GM12878 (cell line): ENCODE results near the gene FPR1. TPM values are rescaled to one million over a fixed set of nuclear protein-coding genes. Genes with fewer than 3 reads are reported as not detected.

Experiments used
- ATAC-seq: fragments of 200-7000 bp; cut with Tn5 transposase; 3 replicates; pipeline ENCODE4 v1.9.1; 2020; ENCODE audit warnings: mild to moderate bottlenecking, moderate library complexity
- BruUV-seq: library from RNA; stranded (reverse); fragments of 400-500 nt; replicated peaks from 2 replicates; lab custom pipeline; 2021; lab: Mats Ljungman, UMichigan
- CTCF ChIA-PET: fragments of 300-600 bp; sonication (Branson Sonifier 250); formaldehyde crosslinking; extraction: SDS; loops from one replicate; lab custom pipeline; 2021; ENCODE audit warnings: inconsistent platforms; lab: Yijun Ruan, JAX
- POLR2A ChIA-PET: fragments of 350-600 bp; formaldehyde crosslinking; extraction: SDS; loops from one replicate; lab custom pipeline; 2021; ENCODE audit warnings: inconsistent platforms; lab: Charles Lee
- RAD21 ChIA-PET: fragments of 300-600 bp; sonication (Branson Sonifier 250); formaldehyde crosslinking; loops from one replicate; lab custom pipeline; 2023; ENCODE audit warnings: antibody characterized with exemption; ENCODE audit not compliant: unreplicated experiment; lab: Charles Lee
- SMC1A ChIA-PET: fragments of 300-600 bp; sonication (Branson Sonifier 250); formaldehyde crosslinking; loops from one replicate; lab custom pipeline; 2023; ENCODE audit not compliant: unreplicated experiment, uncharacterized antibody; lab: Charles Lee
- DNase-seq: peaks from one replicate; pipeline ENCODE4 v3.0.0-alpha.2; 2011; ENCODE audit warnings: low read depth, low spot score
- FAIRE-seq: peaks from 3 replicates; lab custom pipeline; 2011; peaks lifted over from hg19 to GRCh38; lab: Jason Lieb, UNC
- H2AFZ ChIP-seq: 2 replicates; pipeline ENCODE4 v1.6.0; 2011; ENCODE audit warnings: low read depth, low read length, control low read depth; ENCODE audit not compliant: control insufficient read depth
- H3K27ac ChIP-seq: 2 replicates; pipeline ENCODE4 v1.5.1; 2011; ENCODE audit warnings: control low read depth; ENCODE audit not compliant: control insufficient read depth, insufficient read depth
- H3K27me3 ChIP-seq, 2 experiments: replicated peaks in 1 of 2; 2 replicates each; pipeline versions ENCODE4 v1.6.0 to v1.6.1; 2011; ENCODE audit warnings: low read length in 1 of 2; ENCODE audit not compliant: control insufficient read depth in 2 of 2, insufficient read depth in 2 of 2
- H3K36me3 ChIP-seq, 2 experiments: 2 replicates each; pipeline ENCODE4 v1.5.1; 2011; ENCODE audit warnings: low read length in 1 of 2; ENCODE audit not compliant: control insufficient read depth in 2 of 2, insufficient read depth in 2 of 2
- H3K4me1 ChIP-seq: 2 replicates; pipeline ENCODE4 v1.6.1; 2011; ENCODE audit warnings: mild to moderate bottlenecking, low read length, moderate library complexity, mixed read lengths; ENCODE audit not compliant: control insufficient read depth, insufficient read depth
- H3K4me2 ChIP-seq: 2 replicates; pipeline ENCODE4 v1.6.0; 2011; ENCODE audit warnings: control low read depth; ENCODE audit not compliant: control insufficient read depth, insufficient read depth
- H3K4me3 ChIP-seq: fragments of 200-600 bp; sonication (generic); 2 replicates; pipeline ENCODE4 v1.5.1; 2016
- H3K79me2 ChIP-seq: 2 replicates; pipeline ENCODE4 v1.6.0; 2011; ENCODE audit warnings: low read length; ENCODE audit not compliant: control insufficient read depth, insufficient read depth
- H3K9ac ChIP-seq: 2 replicates; pipeline ENCODE4 v1.8.0; 2011; ENCODE audit warnings: low read length, control low read depth, mixed read lengths; ENCODE audit not compliant: control insufficient read depth, insufficient read depth
- H3K9me3 ChIP-seq: replicated peaks from 3 replicates; pipeline ENCODE4 v1.5.1; 2011; ENCODE audit warnings: mild to moderate bottlenecking, low read length; ENCODE audit not compliant: control insufficient read depth, insufficient read depth
- H4K20me1 ChIP-seq: 2 replicates; pipeline ENCODE4 v1.6.0; 2011; ENCODE audit not compliant: control insufficient read depth, insufficient read depth
- ASH2L ChIP-seq: fragments of 300-600, 200-600 bp; sonication (generic); IDR thresholded peaks from 2 replicates; pipeline ENCODE4 v1.6.1; 2017; ENCODE audit warnings: low read depth, mild to moderate bottlenecking, borderline replicate concordance
- ATF2 ChIP-seq: IDR thresholded peaks from 2 replicates; pipeline ENCODE4 v1.6.1; 2012; ENCODE audit warnings: low read length, inconsistent platforms
- CBX5 ChIP-seq: sonication (generic); IDR thresholded peaks from 2 replicates; pipeline ENCODE4 v1.6.1; 2016; ENCODE audit warnings: low read depth, moderate library complexity, mild to moderate bottlenecking, inconsistent platforms
- CEBPB ChIP-seq, 2 experiments: fragments of 150-350 bp in 1 of 2; IDR thresholded peaks; 2 replicates each; pipeline ENCODE4 v1.6.1; 2012 to 2014; ENCODE audit warnings: low read depth in 2 of 2, low read length in 2 of 2, borderline replicate concordance in 1 of 2, inconsistent platforms in 1 of 2
- GATAD2B ChIP-seq: fragments of 450-650 bp; conservative IDR thresholded peaks from 2 replicates; pipeline ENCODE4 v1.6.1; 2017; ENCODE audit warnings: low read depth, mild to moderate bottlenecking, moderate library complexity
- IKZF2 ChIP-seq, 2 experiments: fragments of 450-650 bp; IDR thresholded peaks; 2 replicates each; pipeline ENCODE4 v1.6.1; 2017; ENCODE audit warnings: mild to moderate bottlenecking in 2 of 2, moderate library complexity in 2 of 2
- PBX3 ChIP-seq: IDR thresholded peaks from 2 replicates; pipeline ENCODE4 v1.6.1; 2011; ENCODE audit warnings: mild to moderate bottlenecking, low read depth, low read length, moderate library complexity; ENCODE audit not compliant: insufficient replicate concordance
- POLR2A ChIP-seq: IDR thresholded peaks from 2 replicates; pipeline ENCODE4 v1.6.1; 2011; ENCODE audit warnings: low read depth, mild to moderate bottlenecking, low read length
- RAD21 ChIP-seq: IDR thresholded peaks from 2 replicates; pipeline ENCODE4 v1.6.1; 2011; ENCODE audit warnings: mild to moderate bottlenecking, low read depth, low read length, moderate library complexity; ENCODE audit not compliant: insufficient read depth
- SIN3A ChIP-seq: IDR thresholded peaks from 2 replicates; pipeline ENCODE4 v1.6.1; 2012; ENCODE audit warnings: low read depth, low read length, improper control_type of control experiment
- SKIL ChIP-seq: fragments of 450-650 bp; IDR thresholded peaks from 2 replicates; pipeline ENCODE4 v1.6.1; 2017; ENCODE audit warnings: mild to moderate bottlenecking, low read depth, inconsistent platforms; ENCODE audit not compliant: poor library complexity, severe bottlenecking
- SMARCA5 ChIP-seq: fragments of 450-650 bp; IDR thresholded peaks from 2 replicates; pipeline ENCODE4 v1.6.1; 2017; ENCODE audit warnings: mild to moderate bottlenecking
- TCF3 ChIP-seq: IDR thresholded peaks from 2 replicates; pipeline ENCODE4 v1.6.1; 2012; ENCODE audit warnings: low read depth, mild to moderate bottlenecking, low read length, borderline replicate concordance; ENCODE audit not compliant: insufficient read depth
- WGBS: methylation state at CpG from one replicate; pipeline ENCODE4 v1.1.6; 2016; ENCODE audit warnings: low lambda C conversion rate; ENCODE audit not compliant: insufficient replicate concordance, insufficient coverage; ENCODE audit errors: missing lambda C conversion rate; 5-methylcytosine and 5-hydroxymethylcytosine counted together
- in situ Hi-C: fragments of 300-500 bp; cut with MboI; formaldehyde crosslinking; loops from 9 replicates; pipeline ENCODE4 v1.14.3; 2018; ENCODE audit warnings: mixed read lengths
- intact Hi-C: fragments of 100-400 bp; cut with micrococcal nuclease; formaldehyde crosslinking; loops from one replicate; pipeline ENCODE4 v1.14.2; 2022; ENCODE audit not compliant: unreplicated experiment
- polyA plus RNA-seq, 11 experiments: library from polyadenylated mRNA; depleted of rRNA in 4 of 11; unstranded in 6 of 11; stranded (reverse) in 5 of 11; fragments of >200 nt; fragmentation: Nextera tagmentation in 4 of 11; fragmentation: Illumina TruSeq in 1 of 11; extraction: Ambion mirVana in 4 of 11; extraction: Trizol in 1 of 11; gene quantifications; 1 replicate in 1 of 11; 2 replicates in 10 of 11; pipeline versions ENCODE4 v1.2.1 to v1.2.3, GENCODE V29; 2011 to 2016; ENCODE audit warnings: inconsistent platforms in 2 of 11, missing spikeins in 2 of 11, low read depth in 1 of 11
- total RNA-seq, 4 experiments: library from RNA; depleted of rRNA in 3 of 4; stranded (reverse); fragments of >200 nt in 3 of 4; fragmentation: Illumina TruSeq in 1 of 4; extraction: Trizol in 1 of 4; gene quantifications; 2 replicates each; pipeline versions ENCODE4 v1.2.1 to v1.2.3, GENCODE V29; 2013 to 2021
- TF ChIP-seq, protein P1 (sequence below), 3 experiments: IDR thresholded peaks in 2 of 3; conservative IDR thresholded peaks in 1 of 3; 2 replicates each; pipeline ENCODE4 v1.5.1; 2011; ENCODE audit warnings: low read depth in 3 of 3, low read length in 3 of 3, mild to moderate bottlenecking in 3 of 3, control low read depth in 2 of 3, moderate library complexity in 2 of 3, inconsistent platforms in 1 of 3, mixed read lengths in 1 of 3; ENCODE audit not compliant: control insufficient read depth in 2 of 3, insufficient read depth in 1 of 3; ENCODE audit errors: extremely low read depth in 1 of 3
- TF ChIP-seq, protein P2 (sequence below): fragments of 450-650 bp; IDR thresholded peaks from 2 replicates; pipeline ENCODE4 v1.6.1; 2016; ENCODE audit warnings: mild to moderate bottlenecking

The FPR1 gene
- total and polyA plus RNA-seq, 10 of the 15 experiments (the other 5 are each of a cell fraction or from before 2014, with no cell fraction given) = not detected

DNA sequence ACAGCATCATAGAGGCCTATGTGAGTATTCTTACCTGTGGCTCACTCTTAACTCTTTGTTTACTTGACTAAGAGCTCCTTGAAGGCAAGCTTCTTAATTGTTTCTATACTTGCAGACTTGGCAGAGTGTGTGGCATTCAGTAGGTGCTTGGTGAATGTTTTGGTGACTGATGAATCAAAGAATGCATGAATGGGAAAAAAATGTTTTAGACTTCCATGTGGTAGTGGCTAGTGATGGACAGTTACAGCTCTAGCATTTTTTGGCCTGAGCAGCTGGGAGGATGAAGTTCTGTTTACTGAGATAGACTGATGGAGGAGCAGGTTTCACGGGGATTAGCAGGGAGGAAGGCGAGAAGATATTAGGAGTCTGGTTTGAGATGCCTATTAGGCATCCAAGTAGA lies 41.5 kb downstream of the FPR1 start:
- intact Hi-C loops = no loop called here
- Histone ChIP-seq H4K20me1 (no peaks in the 10 kb centered on the region), H3K36me3 (no peaks in the 10 kb centered on the region), H3K27me3 (no peaks in the 10 kb centered on the region), H3K9me3 (no peaks in the 10 kb centered on the region; the same call in 2 of the 3 replicates), H3K4me1 (no peaks in the 10 kb centered on the region), H3K4me2 (no peak overlapping the region), H3K79me2 (no peaks in the 10 kb centered on the region; the same call in 1 of the 2 replicates), H3K4me3 (no peak overlapping the region), H2AFZ (no peak overlapping the region), H3K9ac (no peak overlapping the region), H3K27ac (no peak overlapping the region)
- DNase-seq (no peak), FAIRE-seq (no peak), ATAC-seq (no peak)
- SMC1A ChIA-PET = no interaction called here
- in situ Hi-C loops = no loop called here
- POLR2A ChIA-PET = no interaction called here
- BruUV-seq = no TSS peak
- TF ChIP-seq GATAD2B (no peak), SMARCA5 (no peak), CEBPB (IDR thresholded peaks at IDR 0.05; ENCODE audit: borderline replicate concordance in 1 of 2, low read depth in 2 of 2, low read length in 2 of 2) (no peak), PBX3 (no peak), TCF3 (no peak), ATF2 (no peak), IKZF2 (IDR thresholded peaks at IDR 0.05) (no peak), CBX5 (no peak), ASH2L (no peak), SKIL (no peak), RAD21 (no peak), POLR2A (no peak), SIN3A (no peak)
- TF ChIP-seq, protein P1, sequence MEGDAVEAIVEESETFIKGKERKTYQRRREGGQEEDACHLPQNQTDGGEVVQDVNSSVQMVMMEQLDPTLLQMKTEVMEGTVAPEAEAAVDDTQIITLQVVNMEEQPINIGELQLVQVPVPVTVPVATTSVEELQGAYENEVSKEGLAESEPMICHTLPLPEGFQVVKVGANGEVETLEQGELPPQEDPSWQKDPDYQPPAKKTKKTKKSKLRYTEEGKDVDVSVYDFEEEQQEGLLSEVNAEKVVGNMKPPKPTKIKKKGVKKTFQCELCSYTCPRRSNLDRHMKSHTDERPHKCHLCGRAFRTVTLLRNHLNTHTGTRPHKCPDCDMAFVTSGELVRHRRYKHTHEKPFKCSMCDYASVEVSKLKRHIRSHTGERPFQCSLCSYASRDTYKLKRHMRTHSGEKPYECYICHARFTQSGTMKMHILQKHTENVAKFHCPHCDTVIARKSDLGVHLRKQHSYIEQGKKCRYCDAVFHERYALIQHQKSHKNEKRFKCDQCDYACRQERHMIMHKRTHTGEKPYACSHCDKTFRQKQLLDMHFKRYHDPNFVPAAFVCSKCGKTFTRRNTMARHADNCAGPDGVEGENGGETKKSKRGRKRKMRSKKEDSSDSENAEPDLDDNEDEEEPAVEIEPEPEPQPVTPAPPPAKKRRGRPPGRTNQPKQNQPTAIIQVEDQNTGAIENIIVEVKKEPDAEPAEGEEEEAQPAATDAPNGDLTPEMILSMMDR (IDR thresholded peaks at IDR 0.05 in 2 of 3, conservative IDR thresholded peaks at IDR 0.05 in 1 of 3; ENCODE audit: control insufficient read depth in 2 of 3, extremely low read depth in 1 of 3, insufficient read depth in 1 of 3, low read depth in 3 of 3, low read length in 3 of 3) = no peak
- TF ChIP-seq, protein P2, sequence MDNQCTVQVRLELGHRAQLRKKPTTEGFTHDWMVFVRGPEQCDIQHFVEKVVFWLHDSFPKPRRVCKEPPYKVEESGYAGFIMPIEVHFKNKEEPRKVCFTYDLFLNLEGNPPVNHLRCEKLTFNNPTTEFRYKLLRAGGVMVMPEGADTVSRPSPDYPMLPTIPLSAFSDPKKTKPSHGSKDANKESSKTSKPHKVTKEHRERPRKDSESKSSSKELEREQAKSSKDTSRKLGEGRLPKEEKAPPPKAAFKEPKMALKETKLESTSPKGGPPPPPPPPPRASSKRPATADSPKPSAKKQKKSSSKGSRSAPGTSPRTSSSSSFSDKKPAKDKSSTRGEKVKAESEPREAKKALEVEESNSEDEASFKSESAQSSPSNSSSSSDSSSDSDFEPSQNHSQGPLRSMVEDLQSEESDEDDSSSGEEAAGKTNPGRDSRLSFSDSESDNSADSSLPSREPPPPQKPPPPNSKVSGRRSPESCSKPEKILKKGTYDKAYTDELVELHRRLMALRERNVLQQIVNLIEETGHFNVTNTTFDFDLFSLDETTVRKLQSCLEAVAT = no peak
- WGBS = 77% methylated on average over 2 of the region's 2 CpGs
- RAD21 ChIA-PET = interaction anchor here (1.4 kb wide), 1 partner anchor 67 kb away, joined by 4 read pairs; no protein-coding TSS in a partner anchor
- CTCF ChIA-PET = interaction anchor here (0.6 to 1.2 kb wide), 4 partner anchors 68 to 293 kb away, joined by 3 read pairs; partner anchors contain the start of gene SIGLEC10
